ENCODE data around the gene BTBD16.

Gene BTBD16

GRCh38 chr10:122376364-122376961, 105.4 kb downstream of the BTBD16 start:
- no peak for DNase-seq

- no peak for DNase-seq
Observed at GRCh38 chr10:122379041-122379440, 107.9 kb downstream of the BTBD16 start.

DNA sequence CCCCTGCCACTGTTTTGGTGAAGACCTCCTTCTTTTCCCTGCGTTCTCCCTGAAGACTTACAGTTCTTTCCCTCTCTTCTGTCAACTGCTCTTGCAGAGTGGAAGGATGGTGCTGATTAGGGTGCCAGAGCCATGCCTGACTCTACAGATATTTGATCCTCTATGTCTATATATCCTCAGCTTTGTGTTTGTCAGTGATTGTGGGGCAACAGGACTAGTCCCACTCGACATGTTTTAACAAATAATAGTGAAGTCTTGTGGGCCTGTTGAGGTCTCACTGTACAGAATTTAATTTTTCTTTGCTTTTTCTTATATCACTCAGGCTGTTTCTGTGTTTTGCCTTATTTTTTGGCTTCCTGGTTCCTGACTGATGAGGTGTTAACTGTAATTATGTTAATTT, 108.4 kb downstream of the BTBD16 start:
- no peak for DNase-seq

DNA sequence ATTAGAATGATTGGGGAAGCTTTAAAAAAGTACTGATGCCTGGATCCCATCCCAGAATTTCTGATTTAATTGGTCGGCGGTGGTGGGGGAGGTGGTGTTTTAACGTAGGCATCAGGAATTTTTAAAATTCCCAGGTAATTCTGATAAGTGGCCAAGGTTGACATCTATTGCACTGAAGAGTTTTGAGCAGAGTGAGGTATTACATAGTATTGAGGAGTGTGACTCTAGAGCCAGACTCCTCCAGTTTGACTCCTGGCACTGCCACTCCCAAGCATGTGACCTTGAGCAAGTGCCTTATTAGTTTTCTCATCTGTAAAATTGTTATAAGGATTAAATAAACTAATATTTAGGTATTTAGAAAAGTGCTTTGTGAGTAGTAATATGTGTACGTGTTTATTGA, 109.6 kb downstream of the BTBD16 start:
- DNase-seq, result no peak

- no peak for DNase-seq
Observed at GRCh38 chr10:122381680-122382079, 110.6 kb downstream of the BTBD16 start.

DNA sequence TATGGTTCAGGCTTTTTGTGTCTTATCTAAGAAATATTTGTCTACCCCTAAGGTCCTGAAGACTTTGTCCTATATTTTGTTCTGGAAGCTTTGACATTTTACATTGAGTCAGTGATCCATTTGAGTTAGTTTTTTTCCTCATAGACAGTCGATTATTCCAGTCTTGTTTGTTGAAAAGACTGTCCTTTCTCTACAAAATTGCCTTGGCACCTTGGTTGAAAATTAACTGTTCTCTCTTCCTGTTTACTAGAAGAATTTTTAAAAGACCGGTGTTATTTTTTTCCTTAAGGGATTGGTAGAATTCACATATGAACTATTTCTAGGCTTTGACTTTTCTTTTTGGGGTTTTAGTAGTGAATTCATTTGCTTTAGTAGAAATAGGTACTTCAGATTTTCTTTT, 115.4 kb downstream of the BTBD16 start:
- DNase-seq, result no peak

DNA sequence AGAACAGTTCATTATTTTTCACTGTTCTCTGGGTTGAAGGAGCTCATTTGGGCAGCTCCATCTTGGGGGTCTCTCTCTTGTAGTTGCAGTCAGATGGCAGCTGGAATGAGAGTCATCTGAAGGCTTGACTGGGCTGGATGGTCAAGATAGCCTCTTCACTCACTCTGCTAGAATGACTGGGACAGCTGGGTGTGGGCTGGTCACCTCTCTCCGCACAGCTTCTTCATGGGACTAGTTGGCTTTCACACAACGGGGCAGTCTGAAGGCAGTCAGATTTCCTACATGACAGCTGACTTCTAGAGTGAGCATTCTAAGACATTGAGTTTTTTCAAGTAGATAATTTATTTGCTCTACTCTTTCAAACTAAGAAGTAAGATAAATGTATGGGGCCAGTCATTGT, 116.5 kb downstream of the BTBD16 start:
- no peak for DNase-seq
